Choroid plexus epithelial cell (primary cell): Measurements from ENCODE around the gene CUEDC1.
"Not testable (repeated sequence)": the region's sequence is repeated elsewhere in the genome, so short reads cannot be mapped to it uniquely, and the experiment has no call there.

Experiments used
- DNase-seq: peaks from one replicate; pipeline ENCODE4 v3.0.0-alpha.2; 2010; ENCODE audit warnings: low read depth
- H3K4me3 ChIP-seq: 2 replicates; pipeline ENCODE4 v1.5.1; 2011; ENCODE audit warnings: low read depth, mild to moderate bottlenecking, control low read depth, low read length, moderate library complexity
- TF ChIP-seq, protein P1 (sequence below): conservative IDR thresholded peaks from 2 replicates; pipeline ENCODE4 v1.5.1; 2011; ENCODE audit warnings: low read depth, mild to moderate bottlenecking, control low read depth, inconsistent platforms, low read length, moderate library complexity

CUEDC1 gene

DNA sequence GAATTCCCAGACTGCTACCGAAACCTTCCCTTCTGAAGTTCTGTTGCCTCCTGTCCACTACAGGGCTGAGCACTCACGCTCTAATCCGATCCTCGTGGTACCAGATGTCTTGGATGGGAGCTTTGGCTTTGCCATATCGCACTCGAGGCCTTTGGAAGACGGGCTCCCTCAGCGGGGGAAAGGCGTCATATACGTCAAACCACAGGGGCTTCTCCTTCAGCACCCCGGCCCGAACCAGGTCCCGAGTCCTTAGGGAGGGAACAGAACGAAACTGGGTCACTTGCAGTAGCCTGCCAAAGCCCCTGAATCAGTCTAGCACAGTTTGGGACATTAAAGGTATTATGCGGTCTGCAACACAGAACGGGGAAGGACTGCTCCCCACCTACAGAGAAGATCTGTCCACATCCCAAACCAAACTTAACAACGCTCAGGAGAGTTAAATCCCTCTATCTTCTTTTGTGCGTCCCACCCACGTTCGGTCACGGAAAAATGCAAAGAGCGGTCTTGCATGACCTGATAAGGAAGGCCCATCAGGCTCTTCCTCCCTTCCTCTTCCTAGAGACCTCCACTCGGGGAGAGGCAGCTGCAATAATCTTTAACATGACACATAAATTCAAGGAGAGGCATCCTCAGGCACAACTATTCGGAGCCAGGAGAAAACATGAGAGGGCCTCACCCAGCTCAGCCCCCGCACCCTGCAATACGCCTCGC lies 105.9 kb downstream of the CUEDC1 start:
- DNase-seq, result no peak

DNA sequence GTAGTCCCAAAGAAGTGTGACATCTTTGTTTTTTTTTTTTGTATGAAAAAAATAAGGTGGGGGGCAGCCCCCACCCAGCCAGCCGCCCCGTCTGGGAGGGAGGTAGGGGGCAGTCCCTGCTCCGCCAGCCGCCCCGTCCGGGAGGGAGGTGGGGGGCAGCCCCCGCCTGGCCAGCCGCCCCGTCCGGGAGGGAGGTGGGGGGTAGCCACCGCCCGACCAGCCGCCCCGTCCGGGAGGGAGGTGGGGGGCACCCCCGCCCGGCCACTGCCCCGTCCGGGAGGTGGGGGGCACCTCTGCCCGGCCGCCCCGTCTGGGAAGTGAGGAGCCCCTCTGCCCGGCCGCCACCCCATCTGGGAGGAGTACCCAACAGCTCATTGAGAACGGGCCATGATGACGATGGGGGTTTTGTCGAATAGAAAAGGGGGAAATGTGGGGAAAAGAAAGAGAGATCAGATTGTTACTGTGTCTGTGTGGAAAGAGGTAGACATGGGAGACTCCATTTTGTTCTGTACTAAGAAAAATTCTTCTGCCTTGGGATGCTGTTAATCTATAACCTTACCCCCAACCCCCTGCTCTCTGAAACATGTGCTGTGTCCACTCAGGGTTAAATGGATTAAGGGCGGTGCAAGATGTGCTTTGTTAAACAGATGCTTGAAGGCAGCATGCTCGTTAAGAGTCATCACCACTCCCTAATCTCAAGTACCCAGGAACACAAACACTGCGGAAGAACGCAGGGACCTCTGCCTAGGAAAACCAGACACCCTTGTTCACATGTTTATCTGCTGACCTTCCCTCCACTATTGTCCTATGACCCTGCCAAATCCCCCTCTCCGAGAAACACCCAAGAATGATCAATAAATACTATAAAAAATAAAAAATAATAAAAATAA lies 108.9 kb downstream of the CUEDC1 start:
- not testable (repeated sequence) for DNase-seq, H3K4me3 ChIP-seq

More for the DNA sequence above, 105.9 kb downstream of the CUEDC1 start:
- H3K4me3 ChIP-seq, result peak overlapping the region; percentile 100
- TF ChIP-seq, protein P1, sequence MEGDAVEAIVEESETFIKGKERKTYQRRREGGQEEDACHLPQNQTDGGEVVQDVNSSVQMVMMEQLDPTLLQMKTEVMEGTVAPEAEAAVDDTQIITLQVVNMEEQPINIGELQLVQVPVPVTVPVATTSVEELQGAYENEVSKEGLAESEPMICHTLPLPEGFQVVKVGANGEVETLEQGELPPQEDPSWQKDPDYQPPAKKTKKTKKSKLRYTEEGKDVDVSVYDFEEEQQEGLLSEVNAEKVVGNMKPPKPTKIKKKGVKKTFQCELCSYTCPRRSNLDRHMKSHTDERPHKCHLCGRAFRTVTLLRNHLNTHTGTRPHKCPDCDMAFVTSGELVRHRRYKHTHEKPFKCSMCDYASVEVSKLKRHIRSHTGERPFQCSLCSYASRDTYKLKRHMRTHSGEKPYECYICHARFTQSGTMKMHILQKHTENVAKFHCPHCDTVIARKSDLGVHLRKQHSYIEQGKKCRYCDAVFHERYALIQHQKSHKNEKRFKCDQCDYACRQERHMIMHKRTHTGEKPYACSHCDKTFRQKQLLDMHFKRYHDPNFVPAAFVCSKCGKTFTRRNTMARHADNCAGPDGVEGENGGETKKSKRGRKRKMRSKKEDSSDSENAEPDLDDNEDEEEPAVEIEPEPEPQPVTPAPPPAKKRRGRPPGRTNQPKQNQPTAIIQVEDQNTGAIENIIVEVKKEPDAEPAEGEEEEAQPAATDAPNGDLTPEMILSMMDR, result no peak

DNA sequence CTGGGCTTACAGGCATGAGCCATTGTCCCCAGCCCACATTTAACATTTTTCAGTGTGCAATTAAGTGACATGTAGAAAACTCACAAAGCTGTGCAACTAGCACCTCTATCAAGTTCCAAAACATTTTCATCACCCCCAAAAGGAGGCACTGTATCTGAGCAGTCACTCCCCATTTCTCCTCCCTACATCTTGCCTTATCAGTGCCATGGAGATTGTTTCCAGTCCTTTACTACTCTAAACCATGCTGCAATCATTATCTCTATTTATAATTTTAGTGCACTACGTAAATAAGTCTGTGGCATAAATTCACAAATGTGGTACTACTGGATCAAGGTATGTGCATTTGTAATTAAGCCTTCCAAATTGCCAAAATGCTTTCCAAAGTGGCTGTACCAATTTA lies 112.9 kb downstream of the CUEDC1 start:
- DNase-seq, result no peak

DNA sequence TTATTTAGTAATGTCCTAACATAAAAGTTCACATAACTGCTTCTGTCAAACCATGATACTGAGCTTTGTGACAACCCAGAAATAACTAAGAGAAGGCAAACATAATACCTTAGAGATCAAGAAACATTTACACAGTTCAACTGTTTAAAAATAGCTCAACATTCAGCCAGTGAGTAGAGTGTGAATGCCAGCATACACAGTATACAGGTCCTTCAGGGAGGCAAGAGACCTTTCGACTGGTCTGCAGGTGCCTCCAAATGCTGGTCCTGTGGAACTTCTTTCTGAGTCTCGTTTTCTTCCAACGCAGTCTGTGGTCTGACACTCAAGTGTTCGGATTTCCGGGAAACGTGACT lies 115.7 kb downstream of the CUEDC1 start:
- TF ChIP-seq, protein P1, result no peak

More for the DNA sequence above, 112.9 kb downstream of the CUEDC1 start:
- no peak overlapping the region for H3K4me3 ChIP-seq
- TF ChIP-seq, protein P1, result no peak

DNA sequence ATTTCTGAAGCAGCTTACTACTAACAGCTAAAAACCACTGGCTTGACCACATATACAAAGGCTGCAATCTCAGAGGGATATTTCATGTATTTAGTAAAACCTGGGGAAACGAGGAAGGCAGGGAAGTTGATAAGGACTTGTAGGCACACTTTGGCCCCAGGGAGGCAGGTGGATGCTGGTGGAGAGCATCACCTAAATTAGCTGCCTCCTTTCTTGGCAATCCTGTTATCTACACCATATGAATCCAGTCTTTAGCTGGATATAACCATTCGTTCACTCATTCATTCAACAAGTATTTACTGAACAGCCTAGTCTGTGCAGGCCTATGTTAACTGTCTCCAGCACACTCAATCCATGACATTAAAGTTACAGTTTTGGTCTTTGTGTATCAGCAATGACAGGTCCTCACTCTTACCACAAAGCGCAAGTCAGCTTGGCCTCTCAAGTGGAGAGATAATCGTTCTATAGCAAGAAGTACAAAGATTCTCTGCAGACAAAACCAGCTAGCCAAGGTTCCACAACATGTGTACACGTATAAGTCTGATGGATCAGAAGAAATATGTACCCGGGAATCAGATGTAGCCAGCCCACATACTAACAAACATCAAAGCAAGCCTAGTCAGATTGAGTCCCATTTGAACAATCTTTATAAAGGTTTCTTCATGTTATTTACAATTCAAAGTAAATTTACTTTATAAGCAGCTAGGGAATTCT lies 116.2 kb downstream of the CUEDC1 start:
- DNase-seq, result no peak
- TF ChIP-seq, protein P1, result no peak
- H3K4me3 ChIP-seq, result no peak overlapping the region

More for the DNA sequence above, 115.7 kb downstream of the CUEDC1 start:
- H3K4me3 ChIP-seq, result no peak overlapping the region
- DNase-seq, result no peak

DNA sequence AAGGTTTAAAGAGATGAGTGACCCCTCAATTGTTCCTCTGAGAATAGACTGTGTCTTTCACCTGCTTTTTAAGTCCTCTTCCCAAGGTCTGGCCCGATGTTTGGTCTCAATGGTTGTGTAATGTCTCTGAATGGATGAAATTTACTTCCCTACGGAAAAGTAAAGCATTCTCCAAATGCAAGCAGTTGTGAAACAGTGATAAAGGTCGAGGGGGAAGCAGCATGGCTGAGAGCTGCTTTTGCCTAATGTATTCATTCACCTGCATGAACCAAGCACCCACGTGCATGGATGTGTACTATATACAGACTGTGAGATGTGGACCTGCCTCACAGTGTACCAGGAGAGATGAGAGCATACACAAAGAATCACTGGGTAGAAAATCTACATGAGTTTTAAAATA lies 116.8 kb downstream of the CUEDC1 start:
- TF ChIP-seq, protein P1, result no peak
- H3K4me3 ChIP-seq, result no peak overlapping the region
- no peak for DNase-seq

DNA sequence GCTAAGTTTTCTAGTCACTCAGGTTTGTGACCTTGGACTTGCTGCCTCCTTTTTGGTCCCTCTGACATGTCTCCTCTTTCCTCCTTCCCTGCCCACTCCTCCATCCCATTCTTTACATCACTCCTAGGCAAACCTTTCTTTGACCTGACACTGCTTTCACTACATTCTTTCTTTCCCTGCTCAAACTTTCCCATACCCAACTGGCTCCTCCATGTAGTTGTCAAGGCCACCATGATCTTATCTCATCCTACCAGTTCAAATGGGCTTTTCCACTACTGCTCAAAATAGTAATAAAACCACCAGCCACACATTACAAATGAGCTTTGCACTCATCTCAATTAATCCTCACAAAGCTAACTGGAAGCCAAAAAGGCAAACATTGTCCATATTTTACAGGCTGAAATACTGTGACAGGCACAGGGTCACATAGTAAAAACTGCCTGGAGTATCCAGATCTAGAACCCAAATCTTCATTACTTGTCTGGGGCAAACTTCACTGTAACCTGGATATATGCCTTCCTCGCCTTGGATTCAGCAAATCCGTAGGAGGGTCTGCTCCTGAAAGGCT lies 119.8 kb downstream of the CUEDC1 start:
- no peak overlapping the region for H3K4me3 ChIP-seq
- no peak for DNase-seq
- TF ChIP-seq, protein P1, result no peak
